WTC11 (cell line): ENCODE results near the gene FTH1. TPM values are rescaled to one million over a fixed set of nuclear protein-coding genes. Genes with fewer than 3 reads are reported as not detected.
A peak's percentile ranks its signal among the peaks of the same experiment; 100 is the strongest.

ENCODE experiments used
- ATAC-seq: fragments of 200-7000 bp; cut with Tn5 transposase; 2 replicates; pipeline ENCODE4 v1.10.0; 2021; ENCODE audit warnings: mild to moderate bottlenecking, moderate library complexity
- CTCF ChIA-PET: fragments of 300-600 bp; sonication (Branson Sonifier 250); formaldehyde crosslinking; loops from one replicate; lab custom pipeline; 2021; ENCODE audit warnings: antibody characterized with exemption; lab: Charles Lee
- POLR2A ChIA-PET: fragments of 350-600 bp; sonication (Branson Sonifier 250); formaldehyde crosslinking; loops from one replicate; lab custom pipeline; 2021; ENCODE audit warnings: antibody characterized with exemption; lab: Charles Lee
- DNase-seq: peaks from one replicate; pipeline ENCODE4 v3.0.0; 2021; ENCODE audit warnings: low spot score
- H3K27ac Mint-ChIP-seq: 2 replicates; pipeline ENCODE4 v1.8.0; 2021; ENCODE audit warnings: mixed read lengths
- H3K27me3 Mint-ChIP-seq: 2 replicates; pipeline ENCODE4 v1.8.0; 2021; ENCODE audit warnings: low read depth, mild to moderate bottlenecking, moderate library complexity, mixed read lengths
- H3K36me3 Mint-ChIP-seq: 2 replicates; pipeline ENCODE4 v1.8.0; 2021; ENCODE audit warnings: mixed read lengths
- H3K4me1 Mint-ChIP-seq: 2 replicates; pipeline ENCODE4 v1.8.0; 2022; ENCODE audit warnings: mixed read lengths
- H3K4me3 Mint-ChIP-seq: 2 replicates; pipeline ENCODE4 v1.8.0; 2021; ENCODE audit warnings: mild to moderate bottlenecking, moderate library complexity, mixed read lengths
- H3K9me3 Mint-ChIP-seq: 2 replicates; pipeline ENCODE4 v1.8.0; 2021; ENCODE audit warnings: mixed read lengths
- ATF1 ChIP-seq: sonication (generic); formaldehyde crosslinking; IDR thresholded peaks from 2 replicates; pipeline ENCODE4 v1.8.1; 2023; ENCODE audit warnings: mild to moderate bottlenecking, moderate library complexity, missing genetic modification reagents
- ATF3 ChIP-seq: sonication (generic); formaldehyde crosslinking; conservative IDR thresholded peaks from 2 replicates; pipeline ENCODE4 v1.8.1; 2022; ENCODE audit warnings: mild to moderate bottlenecking, missing genetic modification reagents
- ESRRA ChIP-seq: sonication (generic); formaldehyde crosslinking; IDR thresholded peaks from 2 replicates; pipeline ENCODE4 v1.8.1; 2022; ENCODE audit warnings: mild to moderate bottlenecking, missing genetic modification reagents, borderline replicate concordance
- JUN ChIP-seq: sonication (generic); formaldehyde crosslinking; IDR thresholded peaks from 2 replicates; pipeline ENCODE4 v1.8.0; 2023; ENCODE audit warnings: mild to moderate bottlenecking, missing genetic modification reagents
- PRDM15 ChIP-seq: sonication (generic); formaldehyde crosslinking; IDR thresholded peaks from 2 replicates; pipeline ENCODE4 v1.8.0; 2022; ENCODE audit warnings: missing genetic modification reagents
- ZNF263 ChIP-seq: sonication (generic); formaldehyde crosslinking; IDR thresholded peaks from 2 replicates; pipeline ENCODE4 v1.8.1; 2022; ENCODE audit warnings: low read depth, mild to moderate bottlenecking, moderate library complexity, missing genetic modification reagents
- ZNF416 ChIP-seq: fragments of 250-450 bp; sonication (Bioruptor Pico); IDR thresholded peaks from 2 replicates; pipeline ENCODE4 v1.9.0; 2021; ENCODE audit warnings: mild to moderate bottlenecking, inconsistent platforms
- ZNF423 ChIP-seq: fragments of 250-450 bp; sonication (Bioruptor Pico); IDR thresholded peaks from 2 replicates; pipeline ENCODE4 v2.1.2; 2022; ENCODE audit warnings: mild to moderate bottlenecking, moderate library complexity
- ZNF425 ChIP-seq: fragments of 250-450 bp; sonication (Bioruptor Pico); conservative IDR thresholded peaks from 2 replicates; pipeline ENCODE4 v1.9.0; 2021; ENCODE audit warnings: mild to moderate bottlenecking
- total RNA-seq: library from RNA; stranded (reverse); gene quantifications from 3 replicates; pipeline ENCODE4 v1.2.3, GENCODE V29; 2021
- TF ChIP-seq, protein P1 (sequence below): fragments of 200-600 bp; IDR thresholded peaks from 2 replicates; pipeline ENCODE4 v1.8.0; 2022; ENCODE audit warnings: antibody characterized with exemption
- TF ChIP-seq, protein P2 (sequence below): sonication (generic); formaldehyde crosslinking; IDR thresholded peaks from 2 replicates; pipeline ENCODE4 v1.8.1; 2022; ENCODE audit warnings: mild to moderate bottlenecking, moderate library complexity, missing genetic modification reagents
- TF ChIP-seq, protein P3 (sequence below): sonication (generic); formaldehyde crosslinking; IDR thresholded peaks from 2 replicates; pipeline ENCODE4 v1.8.0; 2023; ENCODE audit warnings: missing genetic modification reagents, mild to moderate bottlenecking, borderline replicate concordance

The FTH1 gene
- total RNA-seq, 1 experiment from 2014 or later, result 1,108 TPM

DNA sequence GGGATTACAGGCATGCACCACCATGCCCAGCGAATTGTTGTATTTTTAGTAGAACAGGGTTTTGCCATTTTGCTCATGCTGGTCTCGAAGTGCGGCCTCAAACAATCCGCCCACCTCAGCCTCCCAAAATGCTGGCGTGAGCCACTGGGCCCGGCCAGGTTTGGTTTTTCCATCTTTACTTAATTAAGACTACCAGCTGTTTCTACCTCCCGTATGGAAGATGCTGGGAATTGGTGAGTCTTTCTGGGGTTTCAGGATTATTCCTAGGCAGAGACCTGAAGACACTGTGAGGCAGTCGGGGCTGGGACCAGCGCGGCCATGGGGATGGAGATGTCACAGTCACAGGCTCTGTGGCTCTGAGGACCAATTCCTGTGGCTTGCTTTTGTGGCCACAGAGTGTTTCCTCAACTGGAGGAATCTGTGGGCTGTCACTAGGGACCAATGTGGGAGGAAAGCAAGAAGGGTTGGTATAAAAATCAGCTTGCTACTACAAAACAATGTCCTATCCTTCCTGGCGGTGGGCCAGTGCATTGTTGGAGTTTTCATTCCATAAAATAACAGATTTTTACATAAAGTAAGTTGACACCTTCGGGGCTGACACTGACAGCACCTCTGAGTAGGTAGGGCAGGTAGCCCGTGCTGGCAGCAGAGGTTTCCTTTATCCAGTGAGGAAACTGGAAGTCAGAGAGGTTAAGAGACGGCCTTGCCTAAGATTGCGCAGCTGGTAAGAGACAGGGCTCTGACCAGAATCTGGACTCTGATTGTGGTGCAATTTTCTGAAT is 8.4 kb upstream of the FTH1 start (continued):
- no peak for TF ChIP-seq ZNF425 (CRISPR knock-in tag)

DNA sequence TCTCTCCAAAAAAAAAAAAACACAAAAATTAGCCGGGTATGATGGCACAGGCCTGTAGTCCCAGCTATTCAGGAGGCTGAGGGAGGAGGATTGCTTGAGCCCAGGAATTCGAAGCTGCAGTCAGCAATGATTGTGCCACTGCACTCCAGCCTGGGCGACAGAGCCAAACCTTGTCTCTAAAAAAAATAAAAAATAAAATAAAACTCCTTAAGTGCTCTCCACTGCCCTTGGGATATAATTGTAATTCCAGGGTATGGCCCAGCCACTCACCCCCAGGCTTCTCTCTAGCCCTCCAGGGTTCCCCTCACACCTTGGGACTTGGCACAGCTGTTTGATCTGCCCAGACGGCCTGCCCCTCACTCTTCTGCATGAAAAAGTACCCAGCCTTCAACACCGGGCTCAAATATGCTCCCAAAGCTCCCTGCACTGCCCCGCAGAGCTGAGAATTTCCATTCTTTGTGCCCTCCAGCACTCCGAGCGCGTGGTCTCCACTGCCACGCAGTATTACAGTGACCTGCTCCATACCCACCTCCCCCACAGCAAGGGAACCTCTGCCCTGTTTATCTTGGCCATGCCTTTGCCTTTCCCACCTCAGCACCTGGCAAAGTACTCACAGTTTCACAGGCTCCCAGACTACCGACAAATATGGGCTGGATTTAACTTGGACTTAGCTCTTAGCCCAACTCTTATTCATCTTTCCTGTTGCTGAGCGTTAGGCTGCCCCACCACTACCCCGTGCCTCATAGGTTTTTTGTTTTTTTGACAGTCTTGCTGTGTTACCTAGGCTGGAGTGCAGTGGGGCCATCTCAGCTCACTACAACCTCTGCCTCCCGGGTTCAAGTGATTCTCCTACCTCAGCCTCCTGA is 7.6 kb upstream of the FTH1 start:
- ATAC-seq (no peak), DNase-seq (no peak)
- Mint-ChIP-seq H3K4me1 (peaks cover 36% of the 10 kb centered on the region), H3K36me3 (no peaks in the 10 kb centered on the region), H3K9me3 (no peaks in the 10 kb centered on the region), H3K27ac (peak overlapping the region; percentile 66), H3K27me3 (peaks cover 4% of the 10 kb centered on the region), H3K4me3 (no peak overlapping the region)
- ChIA-PET CTCF (interaction anchor here (0.6 to 2.8 kb wide), 3 partner anchors 76 to 133 kb away, joined by 3 to 14 read pairs (median 7); no protein-coding TSS in a partner anchor), POLR2A (no interaction called here)
- no peak for TF ChIP-seq PRDM15 (CRISPR knock-in tag)
- TF ChIP-seq ZNF425 (CRISPR knock-in tag), result no peak
- TF ChIP-seq, protein P1, sequence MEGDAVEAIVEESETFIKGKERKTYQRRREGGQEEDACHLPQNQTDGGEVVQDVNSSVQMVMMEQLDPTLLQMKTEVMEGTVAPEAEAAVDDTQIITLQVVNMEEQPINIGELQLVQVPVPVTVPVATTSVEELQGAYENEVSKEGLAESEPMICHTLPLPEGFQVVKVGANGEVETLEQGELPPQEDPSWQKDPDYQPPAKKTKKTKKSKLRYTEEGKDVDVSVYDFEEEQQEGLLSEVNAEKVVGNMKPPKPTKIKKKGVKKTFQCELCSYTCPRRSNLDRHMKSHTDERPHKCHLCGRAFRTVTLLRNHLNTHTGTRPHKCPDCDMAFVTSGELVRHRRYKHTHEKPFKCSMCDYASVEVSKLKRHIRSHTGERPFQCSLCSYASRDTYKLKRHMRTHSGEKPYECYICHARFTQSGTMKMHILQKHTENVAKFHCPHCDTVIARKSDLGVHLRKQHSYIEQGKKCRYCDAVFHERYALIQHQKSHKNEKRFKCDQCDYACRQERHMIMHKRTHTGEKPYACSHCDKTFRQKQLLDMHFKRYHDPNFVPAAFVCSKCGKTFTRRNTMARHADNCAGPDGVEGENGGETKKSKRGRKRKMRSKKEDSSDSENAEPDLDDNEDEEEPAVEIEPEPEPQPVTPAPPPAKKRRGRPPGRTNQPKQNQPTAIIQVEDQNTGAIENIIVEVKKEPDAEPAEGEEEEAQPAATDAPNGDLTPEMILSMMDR, result no peak
- no peak for TF ChIP-seq ZNF423 (CRISPR knock-in tag)
- no peak for TF ChIP-seq ZNF416
- no peak for TF ChIP-seq ZNF263 (CRISPR knock-in tag)
- TF ChIP-seq, protein P2, sequence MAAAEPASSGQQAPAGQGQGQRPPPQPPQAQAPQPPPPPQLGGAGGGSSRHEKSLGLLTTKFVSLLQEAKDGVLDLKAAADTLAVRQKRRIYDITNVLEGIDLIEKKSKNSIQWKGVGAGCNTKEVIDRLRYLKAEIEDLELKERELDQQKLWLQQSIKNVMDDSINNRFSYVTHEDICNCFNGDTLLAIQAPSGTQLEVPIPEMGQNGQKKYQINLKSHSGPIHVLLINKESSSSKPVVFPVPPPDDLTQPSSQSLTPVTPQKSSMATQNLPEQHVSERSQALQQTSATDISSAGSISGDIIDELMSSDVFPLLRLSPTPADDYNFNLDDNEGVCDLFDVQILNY (CRISPR knock-in tag), result no peak
- TF ChIP-seq ATF3 (CRISPR knock-in tag), result no peak
- TF ChIP-seq ATF1 (CRISPR knock-in tag), result no peak
- TF ChIP-seq, protein P3, sequence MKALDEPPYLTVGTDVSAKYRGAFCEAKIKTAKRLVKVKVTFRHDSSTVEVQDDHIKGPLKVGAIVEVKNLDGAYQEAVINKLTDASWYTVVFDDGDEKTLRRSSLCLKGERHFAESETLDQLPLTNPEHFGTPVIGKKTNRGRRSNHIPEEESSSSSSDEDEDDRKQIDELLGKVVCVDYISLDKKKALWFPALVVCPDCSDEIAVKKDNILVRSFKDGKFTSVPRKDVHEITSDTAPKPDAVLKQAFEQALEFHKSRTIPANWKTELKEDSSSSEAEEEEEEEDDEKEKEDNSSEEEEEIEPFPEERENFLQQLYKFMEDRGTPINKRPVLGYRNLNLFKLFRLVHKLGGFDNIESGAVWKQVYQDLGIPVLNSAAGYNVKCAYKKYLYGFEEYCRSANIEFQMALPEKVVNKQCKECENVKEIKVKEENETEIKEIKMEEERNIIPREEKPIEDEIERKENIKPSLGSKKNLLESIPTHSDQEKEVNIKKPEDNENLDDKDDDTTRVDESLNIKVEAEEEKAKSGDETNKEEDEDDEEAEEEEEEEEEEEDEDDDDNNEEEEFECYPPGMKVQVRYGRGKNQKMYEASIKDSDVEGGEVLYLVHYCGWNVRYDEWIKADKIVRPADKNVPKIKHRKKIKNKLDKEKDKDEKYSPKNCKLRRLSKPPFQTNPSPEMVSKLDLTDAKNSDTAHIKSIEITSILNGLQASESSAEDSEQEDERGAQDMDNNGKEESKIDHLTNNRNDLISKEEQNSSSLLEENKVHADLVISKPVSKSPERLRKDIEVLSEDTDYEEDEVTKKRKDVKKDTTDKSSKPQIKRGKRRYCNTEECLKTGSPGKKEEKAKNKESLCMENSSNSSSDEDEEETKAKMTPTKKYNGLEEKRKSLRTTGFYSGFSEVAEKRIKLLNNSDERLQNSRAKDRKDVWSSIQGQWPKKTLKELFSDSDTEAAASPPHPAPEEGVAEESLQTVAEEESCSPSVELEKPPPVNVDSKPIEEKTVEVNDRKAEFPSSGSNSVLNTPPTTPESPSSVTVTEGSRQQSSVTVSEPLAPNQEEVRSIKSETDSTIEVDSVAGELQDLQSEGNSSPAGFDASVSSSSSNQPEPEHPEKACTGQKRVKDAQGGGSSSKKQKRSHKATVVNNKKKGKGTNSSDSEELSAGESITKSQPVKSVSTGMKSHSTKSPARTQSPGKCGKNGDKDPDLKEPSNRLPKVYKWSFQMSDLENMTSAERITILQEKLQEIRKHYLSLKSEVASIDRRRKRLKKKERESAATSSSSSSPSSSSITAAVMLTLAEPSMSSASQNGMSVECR (CRISPR knock-in tag), result no peak
- no peak for TF ChIP-seq JUN (CRISPR knock-in tag)
- TF ChIP-seq ESRRA (CRISPR knock-in tag), result no peak
